GM21381 (cell line): ENCODE results near the gene PDLIM1.
A peak's percentile ranks its signal among the peaks of the same experiment; 100 is the strongest.

Experiments used
- ATAC-seq: cut with Tn5 transposase; IDR thresholded peaks from one replicate; pipeline ENCODE4 v1.9.1; 2021; ENCODE audit warnings: mild to moderate bottlenecking, moderate library complexity; ENCODE audit not compliant: unreplicated experiment

The PDLIM1 gene

GRCh38 chr10:95266674-95267095, 24.1 kb downstream of the PDLIM1 start:
- ATAC-seq = peak; percentile 85

- ATAC-seq = no peak
These were observed 25.2 kb downstream of the PDLIM1 start for GRCh38 chr10:95265572-95265971.

- ATAC-seq = no peak
These were observed 26.4 kb downstream of the PDLIM1 start for GRCh38 chr10:95264227-95265051.

GRCh38 chr10:95263864-95264226, 27.0 kb downstream of the PDLIM1 start:
- no peak for ATAC-seq

- no peak for ATAC-seq
These were observed 27.9 kb downstream of the PDLIM1 start for GRCh38 chr10:95262763-95263518.

- ATAC-seq = no peak
These were observed 28.9 kb downstream of the PDLIM1 start for GRCh38 chr10:95261926-95262325.

- no peak for ATAC-seq
These were observed 29.8 kb downstream of the PDLIM1 start for GRCh38 chr10:95260909-95261552.

- ATAC-seq = peak; percentile 62
These were observed 30.4 kb downstream of the PDLIM1 start for GRCh38 chr10:95260397-95260881.

GRCh38 chr10:95257849-95258248, 33.0 kb downstream of the PDLIM1 start:
- ATAC-seq = no peak

- no peak for ATAC-seq
These were observed 34.5 kb downstream of the PDLIM1 start for GRCh38 chr10:95256268-95256667.

GRCh38 chr10:95254629-95255028, 36.2 kb downstream of the PDLIM1 start:
- no peak for ATAC-seq

GRCh38 chr10:95253686-95254085, 37.1 kb downstream of the PDLIM1 start:
- ATAC-seq = no peak

GRCh38 chr10:95253007-95253406, 37.8 kb downstream of the PDLIM1 start:
- no peak for ATAC-seq

- no peak for ATAC-seq
These were observed 39.9 kb downstream of the PDLIM1 start for GRCh38 chr10:95250856-95251255.

- ATAC-seq = no peak
These were observed 41.3 kb downstream of the PDLIM1 start for GRCh38 chr10:95249467-95249866.

- no peak for ATAC-seq
These were observed 41.8 kb downstream of the PDLIM1 start for GRCh38 chr10:95248989-95249388.

- no peak for ATAC-seq
These were observed 42.8 kb downstream of the PDLIM1 start for GRCh38 chr10:95247881-95248583.

GRCh38 chr10:95247200-95247880, 43.5 kb downstream of the PDLIM1 start:
- ATAC-seq = no peak

- ATAC-seq = no peak
These were observed 44.2 kb downstream of the PDLIM1 start for GRCh38 chr10:95246582-95247051.

- peak; percentile 88 for ATAC-seq
These were observed 45.3 kb downstream of the PDLIM1 start for GRCh38 chr10:95245425-95246055.
